Neural progenitor cell (in vitro differentiated cells): Measurements from ENCODE around the gene PER1.

ENCODE experiments used
- EZH2 ChIP-seq: fragments of 200-600 bp; sonication (generic); IDR thresholded peaks from 2 replicates; pipeline ENCODE4 v1.6.1; 2017; ENCODE audit warnings: antibody characterized with exemption, mild to moderate bottlenecking, moderate library complexity
- TF ChIP-seq, protein P1 (sequence below): fragments of 200-600 bp; sonication (generic); IDR thresholded peaks from 2 replicates; pipeline ENCODE4 v1.5.1; 2017; ENCODE audit warnings: antibody characterized with exemption, mild to moderate bottlenecking

DNA sequence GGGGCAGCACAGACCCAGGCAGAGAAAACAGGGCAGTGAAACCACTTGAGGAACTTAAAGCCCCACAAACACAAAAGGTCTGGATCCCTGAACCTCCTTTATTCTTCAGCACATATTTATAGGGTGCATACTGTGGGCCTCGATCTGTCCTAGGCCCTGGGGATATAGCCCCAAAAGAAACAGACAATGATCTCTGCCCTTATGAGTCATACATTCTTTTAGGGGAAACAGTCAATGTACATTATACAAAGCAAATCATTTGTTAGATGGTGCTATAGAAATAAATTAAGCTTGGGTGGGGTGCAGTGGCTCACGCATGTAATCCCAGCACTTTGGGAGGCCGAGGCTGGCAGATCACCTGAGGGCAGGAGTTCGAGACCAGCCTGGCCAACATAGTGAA is 18.3 kb downstream of the PER1 start:
- no peak for TF ChIP-seq EZH2
- TF ChIP-seq, protein P1, sequence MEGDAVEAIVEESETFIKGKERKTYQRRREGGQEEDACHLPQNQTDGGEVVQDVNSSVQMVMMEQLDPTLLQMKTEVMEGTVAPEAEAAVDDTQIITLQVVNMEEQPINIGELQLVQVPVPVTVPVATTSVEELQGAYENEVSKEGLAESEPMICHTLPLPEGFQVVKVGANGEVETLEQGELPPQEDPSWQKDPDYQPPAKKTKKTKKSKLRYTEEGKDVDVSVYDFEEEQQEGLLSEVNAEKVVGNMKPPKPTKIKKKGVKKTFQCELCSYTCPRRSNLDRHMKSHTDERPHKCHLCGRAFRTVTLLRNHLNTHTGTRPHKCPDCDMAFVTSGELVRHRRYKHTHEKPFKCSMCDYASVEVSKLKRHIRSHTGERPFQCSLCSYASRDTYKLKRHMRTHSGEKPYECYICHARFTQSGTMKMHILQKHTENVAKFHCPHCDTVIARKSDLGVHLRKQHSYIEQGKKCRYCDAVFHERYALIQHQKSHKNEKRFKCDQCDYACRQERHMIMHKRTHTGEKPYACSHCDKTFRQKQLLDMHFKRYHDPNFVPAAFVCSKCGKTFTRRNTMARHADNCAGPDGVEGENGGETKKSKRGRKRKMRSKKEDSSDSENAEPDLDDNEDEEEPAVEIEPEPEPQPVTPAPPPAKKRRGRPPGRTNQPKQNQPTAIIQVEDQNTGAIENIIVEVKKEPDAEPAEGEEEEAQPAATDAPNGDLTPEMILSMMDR, result no peak
